ENCODE results near the gene FOXJ3.

The FOXJ3 gene

GRCh38 chr1:42350086-42350485 lies 15.1 kb upstream of the FOXJ3 start:
- no peak overlapping the region for H3K4me3 Mint-ChIP-seq
- DNase-seq (no peak), ATAC-seq (replicated peaks) (no peak)
- no peaks in the 10 kb centered on the region for H3K36me3 Mint-ChIP-seq
- H3K4me1 Mint-ChIP-seq, result peaks cover 0 to 4% of the 10 kb centered on the region in 2 donors
- H3K27ac Mint-ChIP-seq, result no peak overlapping the region
- H3K9me3 Mint-ChIP-seq, result no peaks in the 10 kb centered on the region
- peaks cover 37 to 42% of the 10 kb centered on the region in 2 donors for H3K27me3 Mint-ChIP-seq

GRCh38 chr1:42348498-42348897 lies 13.5 kb upstream of the FOXJ3 start:
- Mint-ChIP-seq H3K9me3 (no peaks in the 10 kb centered on the region), H3K36me3 (no peaks in the 10 kb centered on the region), H3K27me3 (peaks cover 37 to 47% of the 10 kb centered on the region in 2 donors), H3K4me3 (no peak overlapping the region), H3K27ac (no peak overlapping the region), H3K4me1 (peaks cover 0 to 4% of the 10 kb centered on the region in 2 donors)
- DNase-seq (no peak), ATAC-seq (replicated peaks) (peak in 1 of 2 donors; percentile 38)

GRCh38 chr1:42343049-42343448 lies 8.0 kb upstream of the FOXJ3 start:
- Mint-ChIP-seq H3K4me1 (no peaks in the 10 kb centered on the region), H3K27ac (no peak overlapping the region), H3K27me3 (peaks cover 15 to 21% of the 10 kb centered on the region in 2 donors), H3K4me3 (no peak overlapping the region), H3K36me3 (no peaks in the 10 kb centered on the region), H3K9me3 (no peaks in the 10 kb centered on the region)
- ATAC-seq (replicated peaks), result no peak
- DNase-seq, result no peak

GRCh38 chr1:42340901-42341300 lies 5.9 kb upstream of the FOXJ3 start:
- ATAC-seq (replicated peaks) (no peak), DNase-seq (no peak)
- no peak overlapping the region for H3K27ac Mint-ChIP-seq
- H3K4me1 Mint-ChIP-seq, result peaks cover 10 to 15% of the 10 kb centered on the region in 2 donors
- H3K4me3 Mint-ChIP-seq, result no peak overlapping the region
- H3K27me3 Mint-ChIP-seq, result peaks cover 12 to 14% of the 10 kb centered on the region in 2 donors
- H3K9me3 Mint-ChIP-seq, result no peaks in the 10 kb centered on the region
- H3K36me3 Mint-ChIP-seq, result peaks cover 2 to 3% of the 10 kb centered on the region in 2 donors

GRCh38 chr1:42340093-42340492 lies 5.1 kb upstream of the FOXJ3 start:
- no peaks in the 10 kb centered on the region for H3K9me3 Mint-ChIP-seq
- H3K4me1 Mint-ChIP-seq, result peaks cover 13 to 18% of the 10 kb centered on the region in 2 donors
- H3K36me3 Mint-ChIP-seq, result peaks cover 2 to 3% of the 10 kb centered on the region in 2 donors
- DNase-seq (no peak), ATAC-seq (replicated peaks) (no peak)
- H3K27me3 Mint-ChIP-seq, result peaks cover 4 to 6% of the 10 kb centered on the region in 2 donors
- no peak overlapping the region for H3K4me3 Mint-ChIP-seq
- no peak overlapping the region for H3K27ac Mint-ChIP-seq

- Mint-ChIP-seq H3K4me1 (peaks cover 24 to 38% of the 10 kb centered on the region in 2 donors), H3K9me3 (no peaks in the 10 kb centered on the region), H3K36me3 (peaks cover 2 to 3% of the 10 kb centered on the region in 2 donors), H3K4me3 (no peak overlapping the region), H3K27ac (no peak overlapping the region), H3K27me3 (no peaks in the 10 kb centered on the region)
- DNase-seq, result no peak
- ATAC-seq (replicated peaks), result no peak
Observed at GRCh38 chr1:42336978-42337377, 1.9 kb upstream of the FOXJ3 start.

- ATAC-seq (replicated peaks) (peak in 1 of 2 donors; percentile 23), DNase-seq (no peak)
- Mint-ChIP-seq H3K27ac (peak overlapping the region; percentile 96), H3K4me3 (peak overlapping the region; percentile 90 to 97), H3K36me3 (peaks cover 2 to 3% of the 10 kb centered on the region in 2 donors), H3K4me1 (peaks cover 29 to 42% of the 10 kb centered on the region in 2 donors), H3K9me3 (no peaks in the 10 kb centered on the region), H3K27me3 (no peaks in the 10 kb centered on the region)
Observed at GRCh38 chr1:42335809-42336518, 929 bp upstream of the FOXJ3 start.

GRCh38 chr1:42334240-42335049 lies 590 bp downstream of the FOXJ3 start:
- Mint-ChIP-seq H3K4me1 (peaks cover 33 to 53% of the 10 kb centered on the region in 2 donors), H3K27ac (peak overlapping the region; percentile 98), H3K4me3 (peak overlapping the region; percentile 96 to 97), H3K9me3 (no peaks in the 10 kb centered on the region), H3K36me3 (peaks cover 2 to 6% of the 10 kb centered on the region in 2 donors), H3K27me3 (no peaks in the 10 kb centered on the region)
- ATAC-seq (replicated peaks), result peak; percentile 60 to 61
- DNase-seq, result no peak

- peaks cover 36 to 56% of the 10 kb centered on the region in 2 donors for H3K4me1 Mint-ChIP-seq
- no peaks in the 10 kb centered on the region for H3K9me3 Mint-ChIP-seq
- ATAC-seq (replicated peaks), result peak; percentile 13 to 22
- H3K36me3 Mint-ChIP-seq, result peaks cover 2 to 6% of the 10 kb centered on the region in 2 donors
- H3K27ac Mint-ChIP-seq, result peak overlapping the region; percentile 98
- DNase-seq, result no peak
- no peaks in the 10 kb centered on the region for H3K27me3 Mint-ChIP-seq
- H3K4me3 Mint-ChIP-seq, result peak overlapping the region; percentile 96 to 97
Observed at GRCh38 chr1:42333662-42334239, 1.3 kb downstream of the FOXJ3 start.

GRCh38 chr1:42332877-42333276 lies 2.2 kb downstream of the FOXJ3 start:
- ATAC-seq (replicated peaks) (no peak), DNase-seq (no peak)
- Mint-ChIP-seq H3K36me3 (peaks cover 2 to 6% of the 10 kb centered on the region in 2 donors), H3K4me1 (peaks cover 38 to 60% of the 10 kb centered on the region in 2 donors), H3K27me3 (no peaks in the 10 kb centered on the region), H3K9me3 (no peaks in the 10 kb centered on the region), H3K4me3 (peak overlapping the region in 1 of 2 donors; percentile 97), H3K27ac (no peak overlapping the region)

GRCh38 chr1:42330215-42330614 lies 4.8 kb downstream of the FOXJ3 start:
- no peak overlapping the region for H3K27ac Mint-ChIP-seq
- ATAC-seq (replicated peaks) (no peak), DNase-seq (no peak)
- peaks cover 33 to 70% of the 10 kb centered on the region in 2 donors for H3K4me1 Mint-ChIP-seq
- no peaks in the 10 kb centered on the region for H3K27me3 Mint-ChIP-seq
- H3K4me3 Mint-ChIP-seq, result no peak overlapping the region
- H3K36me3 Mint-ChIP-seq, result peaks cover 0 to 3% of the 10 kb centered on the region in 2 donors
- no peaks in the 10 kb centered on the region for H3K9me3 Mint-ChIP-seq

GRCh38 chr1:42328916-42329496 lies 6.0 kb downstream of the FOXJ3 start:
- peaks cover 0 to 3% of the 10 kb centered on the region in 2 donors for H3K36me3 Mint-ChIP-seq
- no peak overlapping the region for H3K4me3 Mint-ChIP-seq
- H3K27me3 Mint-ChIP-seq, result no peaks in the 10 kb centered on the region
- peaks cover 35 to 78% of the 10 kb centered on the region in 2 donors for H3K4me1 Mint-ChIP-seq
- H3K27ac Mint-ChIP-seq, result no peak overlapping the region
- ATAC-seq (replicated peaks), result no peak
- no peak for DNase-seq
- H3K9me3 Mint-ChIP-seq, result no peaks in the 10 kb centered on the region

- no peak for DNase-seq
- no peaks in the 10 kb centered on the region for H3K27me3 Mint-ChIP-seq
- no peak overlapping the region for H3K27ac Mint-ChIP-seq
- H3K4me1 Mint-ChIP-seq, result peaks cover 34 to 75% of the 10 kb centered on the region in 2 donors
- no peaks in the 10 kb centered on the region for H3K9me3 Mint-ChIP-seq
- H3K4me3 Mint-ChIP-seq, result no peak overlapping the region
- peaks cover 0 to 7% of the 10 kb centered on the region in 2 donors for H3K36me3 Mint-ChIP-seq
- ATAC-seq (replicated peaks), result peak in 1 of 2 donors; percentile 73
Observed at GRCh38 chr1:42328047-42328625, 6.9 kb downstream of the FOXJ3 start.

GRCh38 chr1:42325014-42325402 lies 10.0 kb downstream of the FOXJ3 start:
- Mint-ChIP-seq H3K9me3 (no peaks in the 10 kb centered on the region), H3K27ac (no peak overlapping the region), H3K36me3 (peaks cover 0 to 9% of the 10 kb centered on the region in 2 donors), H3K4me3 (no peak overlapping the region), H3K4me1 (peaks cover 35 to 82% of the 10 kb centered on the region in 2 donors), H3K27me3 (no peaks in the 10 kb centered on the region)
- ATAC-seq (replicated peaks), result no peak
- no peak for DNase-seq
